Erythroblast (primary cell): ENCODE data around the gene CHN1.

ENCODE experiments used
- DNase-seq, 2 experiments: peaks; one replicate each; lab custom pipeline; 2025; lab: John Stamatoyannopoulos, UW
- GATA1 ChIP-seq: IDR thresholded peaks from 2 replicates; pipeline ENCODE4 v1.6.1; 2011; ENCODE audit warnings: low read depth, mild to moderate bottlenecking, control low read depth, low read length, moderate library complexity
- POLR2A ChIP-seq: IDR thresholded peaks from 2 replicates; pipeline ENCODE4 v1.6.1; 2011; ENCODE audit warnings: mild to moderate bottlenecking, low read length

CHN1 gene, protein sequence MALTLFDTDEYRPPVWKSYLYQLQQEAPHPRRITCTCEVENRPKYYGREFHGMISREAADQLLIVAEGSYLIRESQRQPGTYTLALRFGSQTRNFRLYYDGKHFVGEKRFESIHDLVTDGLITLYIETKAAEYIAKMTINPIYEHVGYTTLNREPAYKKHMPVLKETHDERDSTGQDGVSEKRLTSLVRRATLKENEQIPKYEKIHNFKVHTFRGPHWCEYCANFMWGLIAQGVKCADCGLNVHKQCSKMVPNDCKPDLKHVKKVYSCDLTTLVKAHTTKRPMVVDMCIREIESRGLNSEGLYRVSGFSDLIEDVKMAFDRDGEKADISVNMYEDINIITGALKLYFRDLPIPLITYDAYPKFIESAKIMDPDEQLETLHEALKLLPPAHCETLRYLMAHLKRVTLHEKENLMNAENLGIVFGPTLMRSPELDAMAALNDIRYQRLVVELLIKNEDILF

GRCh38 chr2:175004980-175005732 lies at the start of gene CHN1:
Gene CHN1, minus strand, starts transcription at chr2:175005381. Its CDS starts 469 bp downstream, at chr2:175004912.
- peak; percentile 71 to 76 for DNase-seq
- TF ChIP-seq GATA1 (no peak), POLR2A (no peak)

- DNase-seq: no peak
- TF ChIP-seq GATA1 (no peak), POLR2A (no peak)
Measured at GRCh38 chr2:175054340-175054739, 49.2 kb upstream of the CHN1 start.

GRCh38 chr2:175049661-175050060 lies 44.5 kb upstream of the CHN1 start:
- TF ChIP-seq GATA1: no peak
- no peak for TF ChIP-seq POLR2A
- no peak for DNase-seq

- TF ChIP-seq GATA1 (no peak), POLR2A (no peak)
- no peak for DNase-seq
Measured at GRCh38 chr2:175048275-175048674, 43.1 kb upstream of the CHN1 start.

DNA sequence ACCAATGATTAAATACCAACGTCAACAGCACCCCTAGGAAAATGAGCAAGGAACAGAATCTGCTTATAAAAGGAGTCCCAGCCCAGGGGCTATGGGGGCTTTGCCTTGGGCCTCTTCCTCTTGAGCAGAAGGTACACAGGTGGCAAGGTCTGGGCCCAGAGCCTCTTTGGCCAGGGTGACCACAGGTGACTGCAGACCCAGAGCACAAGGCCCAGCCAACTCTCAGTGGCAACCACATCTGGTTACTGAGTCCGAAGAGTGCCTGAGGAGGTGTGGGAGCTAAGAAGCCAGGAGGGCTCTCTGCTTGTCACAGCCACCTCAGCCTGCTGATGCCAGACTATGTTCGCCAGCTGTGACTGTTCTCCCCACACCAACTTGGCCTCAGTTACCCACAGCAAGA lies 34.3 kb upstream of the CHN1 start:
- TF ChIP-seq POLR2A: no peak
- TF ChIP-seq GATA1: no peak
- DNase-seq: no peak

DNA sequence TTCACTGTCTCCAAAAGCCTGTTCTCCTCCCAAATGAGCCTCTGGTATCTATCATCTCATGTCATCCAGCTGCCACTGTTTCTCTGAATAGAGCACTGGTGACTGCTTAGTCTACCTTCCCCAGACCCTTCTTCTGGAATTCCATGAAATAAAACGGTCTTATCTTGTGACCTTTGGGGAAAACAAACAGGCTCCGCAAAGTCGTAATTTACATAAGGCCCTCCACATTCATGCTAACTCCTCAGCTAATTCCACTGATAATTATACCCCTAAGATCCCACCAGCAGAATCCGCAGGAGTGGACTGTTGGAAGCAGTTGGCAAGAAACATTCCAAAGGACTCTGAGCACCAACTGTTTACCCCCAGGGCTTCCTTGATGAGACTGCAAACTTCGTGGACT lies 33.9 kb upstream of the CHN1 start:
- no peak for DNase-seq
- TF ChIP-seq POLR2A: no peak

DNA sequence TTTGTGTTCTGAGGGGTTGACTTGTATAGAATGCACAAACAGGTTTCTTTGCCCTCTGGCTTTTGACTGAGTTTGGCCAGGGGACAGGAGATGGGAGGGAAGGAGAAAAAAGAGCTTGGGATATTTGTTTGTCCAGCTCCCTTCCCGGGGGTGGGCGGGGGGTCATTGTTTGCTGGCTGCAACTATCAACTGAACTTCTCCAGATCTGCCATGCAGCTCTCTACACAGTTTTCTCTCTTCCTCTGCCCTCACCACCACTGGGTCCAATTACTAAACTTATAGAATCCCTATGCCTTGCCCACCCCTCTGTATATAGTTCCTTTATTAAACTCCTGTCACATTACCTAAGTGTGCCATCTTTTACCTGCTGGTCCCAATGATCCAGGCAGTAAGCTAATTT lies 32.8 kb upstream of the CHN1 start:
- TF ChIP-seq POLR2A: no peak
- TF ChIP-seq GATA1: no peak
- no peak for DNase-seq

- peak; percentile 44 to 45 for DNase-seq
Measured at GRCh38 chr2:175036582-175037018, 31.4 kb upstream of the CHN1 start.

GRCh38 chr2:175035806-175036205 lies 30.6 kb upstream of the CHN1 start:
- no peak for DNase-seq
- no peak for TF ChIP-seq POLR2A
- no peak for TF ChIP-seq GATA1

More at GRCh38 chr2:175036582-175037018, 31.4 kb upstream of the CHN1 start:
- no peak for TF ChIP-seq GATA1
- no peak for TF ChIP-seq POLR2A

DNA sequence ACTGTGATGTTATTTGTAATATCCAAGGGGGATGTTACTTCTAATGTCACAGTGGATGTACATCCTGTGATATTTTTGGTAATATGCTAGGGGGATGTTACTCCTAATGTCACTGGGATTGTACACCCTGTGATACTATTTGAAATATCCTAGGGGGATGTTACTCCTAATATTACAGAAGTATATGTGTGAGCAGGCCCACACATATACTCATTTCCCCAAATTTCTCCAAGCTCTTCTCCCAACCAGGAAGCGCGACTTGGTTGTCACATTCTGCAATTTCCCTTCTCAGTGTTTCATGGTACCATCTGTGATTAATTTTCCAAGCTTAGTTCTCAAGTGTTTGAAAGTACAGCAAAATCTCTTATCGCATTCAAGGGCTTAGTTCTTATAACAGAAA lies 29.5 kb upstream of the CHN1 start:
- TF ChIP-seq POLR2A: no peak
- no peak for TF ChIP-seq GATA1
- no peak for DNase-seq

DNA sequence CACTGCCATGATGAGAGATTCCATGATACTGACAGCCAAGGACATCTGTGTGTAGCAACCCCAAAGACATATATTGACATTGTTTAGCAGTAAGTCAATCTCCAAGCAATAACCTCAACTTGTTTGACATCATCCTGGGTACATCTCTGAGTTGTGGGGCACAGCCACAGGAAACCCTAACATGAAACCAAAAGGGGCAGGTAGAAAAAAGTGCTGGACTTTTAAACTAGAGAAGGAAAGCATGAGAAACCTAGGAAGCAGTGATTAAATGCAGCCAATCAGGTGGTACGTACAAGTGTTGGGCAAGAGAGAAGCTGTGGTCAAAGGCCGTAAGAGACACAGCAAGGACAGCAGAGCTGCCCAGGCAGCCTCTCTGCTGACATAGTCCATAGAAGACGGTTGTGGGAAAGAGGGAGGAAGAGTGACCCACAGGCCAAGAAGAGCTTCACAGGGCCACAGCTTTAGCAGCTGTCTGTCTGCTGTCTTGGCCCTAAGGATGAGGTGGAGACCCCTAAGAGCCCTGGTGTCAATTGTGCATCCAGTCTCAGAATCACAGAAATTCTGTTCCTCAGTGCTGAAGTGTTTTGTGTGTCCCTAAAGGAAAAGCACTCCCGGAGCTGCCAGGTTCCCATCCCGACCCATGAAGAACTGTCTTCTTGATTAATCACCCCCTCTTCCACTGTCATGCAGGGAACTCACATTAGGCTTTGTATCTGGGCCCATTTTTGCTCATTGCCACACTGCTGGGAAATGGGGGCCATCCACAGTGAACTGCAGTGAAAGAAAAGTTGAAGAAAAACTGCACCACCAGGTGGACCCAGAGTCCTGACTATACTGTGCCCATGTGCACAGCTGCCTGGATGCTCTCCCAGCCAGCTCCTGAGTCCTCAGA lies 25.4 kb upstream of the CHN1 start:
- peak; percentile 28 to 35 for DNase-seq
- TF ChIP-seq POLR2A (no peak), GATA1 (no peak)

GRCh38 chr2:175027755-175028154 lies 22.6 kb upstream of the CHN1 start:
- TF ChIP-seq POLR2A: no peak
- TF ChIP-seq GATA1: no peak
- DNase-seq: no peak

GRCh38 chr2:175026385-175026784 lies 21.2 kb upstream of the CHN1 start:
- TF ChIP-seq POLR2A: no peak
- TF ChIP-seq GATA1: no peak
- DNase-seq: no peak

DNA sequence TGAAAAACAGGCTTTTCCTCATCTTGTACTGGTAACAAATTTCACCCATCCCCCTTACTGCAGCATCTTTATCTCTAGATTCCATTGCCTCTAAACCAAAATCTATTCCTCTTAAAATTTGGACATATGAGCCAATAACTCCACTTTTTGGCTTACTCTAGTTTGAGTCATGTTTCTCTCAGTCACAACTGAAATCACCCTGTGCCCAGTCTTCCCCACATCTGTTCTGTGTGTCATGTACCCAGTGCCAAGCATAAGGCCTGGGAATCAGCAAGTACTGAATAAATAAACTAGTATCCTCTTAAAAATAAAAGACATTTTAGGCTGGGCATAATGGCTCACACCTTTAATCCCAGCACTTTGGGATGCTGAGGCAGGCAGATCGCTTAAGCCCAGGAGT lies 20.8 kb upstream of the CHN1 start:
- DNase-seq: no peak
- TF ChIP-seq GATA1 (no peak), POLR2A (no peak)
